Measurements from ENCODE around the gene PHC2. TPM values are rescaled to one million over a fixed set of nuclear protein-coding genes. Genes with fewer than 3 reads are reported as not detected.
A peak's percentile ranks its signal among the peaks of the same experiment; 100 is the strongest.

Gene PHC2
- total and polyA plus RNA-seq, 9 of the 15 experiments (the other 6 are each of a cell fraction or from before 2014, with no cell fraction given): 3.1 to 67.6 (median 34.6) TPM

DNA sequence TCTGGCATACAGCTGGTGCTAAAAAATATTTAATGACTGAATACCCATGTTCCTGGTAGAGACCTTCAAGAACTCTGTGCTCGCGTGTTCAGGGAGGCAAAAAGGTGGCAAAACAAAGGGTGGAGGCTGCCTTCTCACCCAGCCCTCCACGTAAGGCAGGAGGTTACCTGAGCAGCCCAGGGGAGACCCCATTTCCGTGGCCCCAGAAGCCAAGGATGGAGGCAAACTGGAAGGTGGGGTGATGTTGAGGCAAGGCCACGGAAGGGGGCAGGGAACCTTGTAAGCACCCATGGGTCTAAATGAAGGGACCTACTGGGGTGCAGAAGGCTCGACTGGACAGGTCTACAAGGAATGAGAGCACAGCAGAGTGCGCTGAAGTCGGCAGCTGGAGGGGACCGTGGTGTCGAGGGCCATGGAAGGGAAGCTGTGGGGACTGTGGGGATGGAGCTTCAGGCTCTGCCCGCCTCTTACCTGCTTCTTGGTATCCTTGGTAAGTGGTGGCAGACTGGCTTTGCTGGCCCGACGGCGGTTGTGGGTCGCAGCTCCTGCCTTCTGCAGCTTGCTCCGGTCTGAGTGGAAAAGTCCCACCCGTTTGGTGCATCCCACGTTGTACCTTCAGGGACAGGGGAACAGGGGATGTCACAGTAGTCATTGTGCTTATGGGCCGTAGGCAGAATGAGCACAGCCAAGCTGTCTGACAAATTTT, 101.1 kb downstream of the PHC2 start:
- POLR2A ChIA-PET: interaction anchor here (1.2 to 2.8 kb wide), 6 partner anchors 9 to 27 kb away, joined by 3 to 12 read pairs (median 5); no protein-coding TSS in a partner anchor
- no peak for FAIRE-seq

DNA sequence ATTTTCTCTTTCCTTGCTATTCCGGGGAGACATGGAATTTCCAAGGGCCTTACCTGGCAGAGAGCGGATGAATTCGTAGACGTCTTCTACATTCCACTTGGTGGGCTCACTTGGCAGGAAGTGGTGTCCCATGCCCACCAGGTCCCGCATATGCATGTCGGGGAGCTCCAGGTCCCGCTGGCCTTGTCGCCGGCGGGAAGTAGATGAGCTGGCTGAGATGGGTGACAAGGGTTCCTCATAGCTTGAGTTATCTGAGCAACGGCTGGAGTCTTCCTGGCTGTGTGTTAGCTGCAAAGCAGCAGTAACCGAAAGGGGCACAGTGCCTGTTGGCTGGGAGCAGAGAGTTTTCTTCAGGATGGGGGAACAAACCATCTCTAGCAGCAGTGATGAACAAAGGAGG, 102.1 kb downstream of the PHC2 start:
- BruUV-seq (replicated peaks): no TSS peak
- Histone ChIP-seq H3K4me1 (replicated peaks in 1 of 2; ENCODE audit: control insufficient read depth in 2 of 2, insufficient read depth in 2 of 2, low read length in 2 of 2) (no peaks in the 10 kb centered on the region), H3K4me2 (ENCODE audit: insufficient read depth, low read length) (no peak overlapping the region), H3K36me3 (ENCODE audit: control insufficient read depth, insufficient read depth, low read length) (peaks cover 97% of the 10 kb centered on the region; the same call in 2 of the 3 replicates), H3K27ac (ENCODE audit: extremely low read depth, low read depth, low read length) (no peak overlapping the region), H3K4me3 (no peak overlapping the region), H3K79me2 (ENCODE audit: control insufficient read depth, insufficient read depth, low read length) (no peaks in the 10 kb centered on the region), H4K20me1 (replicated peaks; ENCODE audit: control insufficient read depth, insufficient read depth, low read length) (peaks cover 9% of the 10 kb centered on the region; the same call in 1 of the 2 replicates), H3K9me3 (replicated peaks; ENCODE audit: control insufficient read depth, insufficient read depth, low read depth, low read length) (no peaks in the 10 kb centered on the region), H3K9ac (ENCODE audit: insufficient read depth in 1 of 2, low read depth in 2 of 2, low read length in 2 of 2) (no peak overlapping the region), H3K9me1 (ENCODE audit: control insufficient read depth, insufficient read depth, low read length) (no peaks in the 10 kb centered on the region), H3K27me3 (ENCODE audit: control insufficient read depth in 2 of 2, insufficient read depth in 2 of 2, low read length in 2 of 2) (no peaks in the 10 kb centered on the region), H2AFZ (ENCODE audit: low read depth, low read length) (no peak overlapping the region)
- CTCF ChIA-PET (ENCODE audit: low intra/inter-chr PET ratio): no interaction called here
- FAIRE-seq: no peak
- in situ Hi-C loops (cut with MboI): no loop called here
- no peak for ATAC-seq
- DNase-seq (ENCODE audit: extremely low read depth in 1 of 4, low spot score in 3 of 4): no peak
- intact Hi-C loops (cut with micrococcal nuclease): no loop called here
- WGBS (ENCODE audit: insufficient coverage, low coverage, missing lambda C conversion rate): 96% methylated on average over 12 of the region's 12 CpGs
- POLR2A ChIA-PET: interaction anchor here (1.2 to 2.8 kb wide), 4 partner anchors 10 to 26 kb away, joined by 3 to 12 read pairs (median 6); no protein-coding TSS in a partner anchor
- TF ChIP-seq IRF9 (tag; IDR thresholded peaks at IDR 0.05): no peak
- TF ChIP-seq, protein P1, sequence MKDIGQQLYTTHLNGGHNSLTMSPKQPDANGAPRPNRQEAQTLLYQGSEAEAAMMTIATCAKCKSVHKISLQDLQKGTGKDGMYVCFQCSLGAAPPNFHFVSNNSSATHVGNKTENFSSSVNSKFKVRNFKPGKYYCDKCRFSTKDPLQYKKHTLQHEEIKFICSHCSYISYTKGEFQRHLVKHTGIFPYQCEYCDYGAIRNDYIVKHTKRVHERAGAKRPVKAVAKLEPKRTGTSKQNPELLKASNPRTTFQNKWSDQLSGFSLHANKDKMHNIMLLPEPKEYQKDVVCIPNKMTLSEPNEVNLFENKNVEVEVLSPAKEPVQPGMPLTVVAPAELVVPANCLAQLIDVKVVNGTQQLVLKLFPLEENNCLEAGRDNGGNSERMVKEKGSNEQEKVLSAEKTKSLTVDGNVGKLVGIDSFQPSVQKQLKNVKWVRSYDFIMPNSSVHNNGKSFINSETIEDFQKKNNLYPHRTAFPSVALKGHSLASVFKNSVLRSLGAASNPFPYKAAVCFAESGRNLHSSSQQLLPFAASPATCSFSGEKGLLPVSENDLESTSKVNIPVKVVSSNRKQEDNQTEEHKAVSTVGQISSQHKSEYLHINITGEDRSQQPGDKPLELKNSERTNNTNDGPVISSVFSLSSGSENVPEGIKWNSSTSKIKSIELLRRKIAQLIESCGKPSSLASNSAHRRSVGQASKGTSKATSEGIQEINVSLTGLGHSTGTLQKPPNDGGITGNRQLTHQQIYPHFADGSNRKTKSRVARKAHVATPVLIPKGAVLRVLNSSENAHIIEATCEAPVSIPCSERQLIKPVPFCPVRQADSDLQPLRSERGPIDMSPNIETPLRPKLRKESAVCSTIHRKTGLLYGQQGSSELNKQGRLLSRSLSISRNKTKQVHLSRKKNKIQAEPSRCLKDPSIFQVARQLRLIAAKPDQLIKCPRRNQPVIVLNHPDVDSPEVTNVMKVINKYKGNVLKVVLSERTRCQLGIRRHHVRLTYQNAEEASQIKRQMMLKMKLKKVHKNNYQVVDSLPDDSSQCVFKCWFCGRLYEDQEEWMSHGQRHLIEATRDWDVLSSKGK (CRISPR knock-in tag; IDR thresholded peaks at IDR 0.05): no peak
- TF ChIP-seq PML (IDR thresholded peaks at IDR 0.05; ENCODE audit: low read length): no peak
- no peak for TF ChIP-seq FOSL1 (tag; conservative IDR thresholded peaks at IDR 0.05)
- no peak for TF ChIP-seq BCLAF1 (IDR thresholded peaks at IDR 0.05; ENCODE audit: borderline replicate concordance in 1 of 2, control insufficient read depth in 1 of 2, low read depth in 2 of 2, low read length in 1 of 2)

More for the DNA sequence above, 101.1 kb downstream of the PHC2 start:
- Histone ChIP-seq H3K4me2 (ENCODE audit: insufficient read depth, low read length) (no peak overlapping the region), H3K36me3 (ENCODE audit: control insufficient read depth, insufficient read depth, low read length) (peaks cover 97% of the 10 kb centered on the region), H3K9me3 (replicated peaks; ENCODE audit: control insufficient read depth, insufficient read depth, low read depth, low read length) (no peaks in the 10 kb centered on the region), H3K27ac (ENCODE audit: extremely low read depth, low read depth, low read length) (no peak overlapping the region), H2AFZ (ENCODE audit: low read depth, low read length) (no peak overlapping the region), H3K9ac (ENCODE audit: insufficient read depth in 1 of 2, low read depth in 2 of 2, low read length in 2 of 2) (peak overlapping the region in 1 of 2 experiments; percentile 15; a peak in 1 of 4 replicates), H4K20me1 (replicated peaks; ENCODE audit: control insufficient read depth, insufficient read depth, low read length) (peaks cover 9% of the 10 kb centered on the region), H3K79me2 (ENCODE audit: control insufficient read depth, insufficient read depth, low read length) (no peaks in the 10 kb centered on the region), H3K27me3 (ENCODE audit: control insufficient read depth in 2 of 2, insufficient read depth in 2 of 2, low read length in 2 of 2) (no peaks in the 10 kb centered on the region), H3K9me1 (ENCODE audit: control insufficient read depth, insufficient read depth, low read length) (no peaks in the 10 kb centered on the region), H3K4me3 (no peak overlapping the region), H3K4me1 (replicated peaks in 1 of 2; ENCODE audit: control insufficient read depth in 2 of 2, insufficient read depth in 2 of 2, low read length in 2 of 2) (no peaks in the 10 kb centered on the region)
- CTCF ChIA-PET (ENCODE audit: low intra/inter-chr PET ratio): no interaction called here
- TF ChIP-seq SUPT5H (IDR thresholded peaks at IDR 0.05): 0 out of 2 replicates have a peak, but pooled peaks have one; percentile 14
- TF ChIP-seq ZC3H11A (IDR thresholded peaks at IDR 0.05; ENCODE audit: low read depth, low read length): no peak
- ATAC-seq: no peak
- no TSS peak for BruUV-seq (replicated peaks)
- DNase-seq (ENCODE audit: extremely low read depth in 1 of 4, low spot score in 3 of 4): no peak
- intact Hi-C loops (cut with micrococcal nuclease): no loop called here
- in situ Hi-C loops (cut with MboI): no loop called here
- WGBS (ENCODE audit: insufficient coverage, low coverage, missing lambda C conversion rate): 89% methylated on average over 19 of the region's 19 CpGs

Data from K562 (cell line).